ENCODE results near the gene ALKBH5. TPM values are rescaled to one million over a fixed set of nuclear protein-coding genes. Genes with fewer than 3 reads are reported as not detected.

Gene ALKBH5
- total and polyA plus RNA-seq, 2 of the 8 experiments (the other 6 are each of a cell fraction or from before 2014, with no cell fraction given): 63.7 to 86.4 TPM

DNA sequence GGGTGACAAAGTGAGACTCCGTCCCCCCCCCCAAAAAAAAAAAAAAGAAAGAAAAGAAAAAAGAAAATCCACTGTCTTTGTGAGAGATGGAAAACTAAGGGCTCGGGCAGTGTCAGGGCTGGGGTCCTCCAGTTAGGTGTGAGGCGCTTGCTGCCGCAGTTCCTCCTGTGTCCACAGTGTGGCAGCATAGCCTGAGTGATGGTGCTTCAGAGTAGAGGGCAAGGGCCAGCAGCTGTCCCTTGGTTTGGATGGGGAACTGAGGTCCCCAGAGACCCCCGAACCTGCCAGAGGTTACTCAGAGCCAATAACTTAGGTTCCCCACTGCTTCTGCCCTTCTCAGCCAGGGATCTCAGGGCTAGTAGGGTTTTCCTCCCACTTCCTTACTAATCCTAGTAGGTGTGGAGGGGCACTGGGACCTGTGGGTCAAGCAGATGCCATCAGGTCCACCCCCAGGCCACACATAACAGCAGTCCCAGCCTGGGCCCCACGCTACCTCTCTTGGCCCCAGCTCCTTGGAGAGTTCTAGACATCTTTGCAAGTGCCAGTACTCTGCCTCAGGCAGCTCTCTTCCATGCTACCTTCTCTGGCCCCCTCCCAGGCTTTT lies 33.9 kb downstream of the ALKBH5 start:
- no peak overlapping the region for H3K27ac ChIP-seq (ENCODE audit: low read depth, low read length)
- no peak overlapping the region for H4K91ac ChIP-seq (replicated peaks; ENCODE audit: insufficient read length, low read length)
- H3K4me3 ChIP-seq (ENCODE audit: extremely low read depth in 1 of 4, insufficient read depth in 2 of 4, low read depth in 3 of 4, low read length in 4 of 4): no peak overlapping the region
- no peaks in the 10 kb centered on the region for H3K36me3 ChIP-seq (ENCODE audit: control insufficient read depth in 2 of 4, insufficient read depth in 4 of 4, low read length in 3 of 4)
- DNase-seq (ENCODE audit: low read depth in 1 of 2, low spot score in 2 of 2): peak in 1 of 2 experiments; percentile 96
- ChIA-PET POLR2A (ENCODE audit: partially characterized antibody) (interaction anchor here (1.3 to 2.0 kb wide), 4 partner anchors 13 to 63 kb away, joined by 3 to 8 read pairs (median 7); partner anchors contain the start of genes ALKBH5 and MIEF2), CTCF (ENCODE audit: partially characterized antibody) (interaction anchor here (0.6 to 11.4 kb wide), 29 partner anchors 9 to 152 kb away, joined by 3 to 76 read pairs (median 6); partner anchors contain the start of genes LLGL1 and TOP3A)
- no peaks in the 10 kb centered on the region for H3K9me3 ChIP-seq (ENCODE audit: insufficient read depth in 2 of 2, low read depth in 1 of 2, low read length in 1 of 2)
- no peak overlapping the region; the same call in 1 of the 2 replicates for H2AFZ ChIP-seq (ENCODE audit: low read length)
- peak overlapping the region; percentile 72; the same call in 1 of the 2 replicates for H2BK15ac ChIP-seq (ENCODE audit: low read length)
- H2BK20ac ChIP-seq (ENCODE audit: low read length): no peak overlapping the region
- H3K27me3 ChIP-seq (replicated peaks in 1 of 4; ENCODE audit: control insufficient read depth in 3 of 4, extremely low read depth in 1 of 4, insufficient read depth in 3 of 4, low read length in 3 of 4): no peaks in the 10 kb centered on the region
- no peaks in the 10 kb centered on the region for H3K79me1 ChIP-seq (ENCODE audit: low read depth, low read length)
- H3K4me1 ChIP-seq (replicated peaks in 1 of 4; ENCODE audit: control insufficient read depth in 3 of 4, insufficient read depth in 4 of 4, low read length in 3 of 4): no peaks in the 10 kb centered on the region; a peak in 3 of 7 replicates
- 29% methylated on average over 5 of the region's 6 CpGs; no CpG with 5 or more reads in 1 of the 2 experiments for WGBS, 2 experiments (ENCODE audit: extremely low coverage in 1 of 2, insufficient coverage in 1 of 2, insufficient read length in 1 of 2, insufficient replicate concordance in 2 of 2, low coverage in 1 of 2, low lambda C conversion rate in 2 of 2, missing lambda C conversion rate in 1 of 2)
- no peak overlapping the region for H2BK5ac ChIP-seq (ENCODE audit: low read depth, low read length)
- no peak overlapping the region for H3K4me2 ChIP-seq (ENCODE audit: insufficient read depth in 1 of 2, low read depth in 2 of 2, low read length in 2 of 2)
- H3K9ac ChIP-seq (replicated peaks in 1 of 4; ENCODE audit: extremely low read depth in 1 of 4, low read depth in 3 of 4, low read length in 3 of 4): no peak overlapping the region
- H2BK12ac ChIP-seq (ENCODE audit: low read depth, low read length): no peak overlapping the region
- H4K8ac ChIP-seq (ENCODE audit: extremely low read depth, insufficient read depth, low read length): no peak overlapping the region
- no peak overlapping the region for H2BK120ac ChIP-seq (replicated peaks; ENCODE audit: low read depth, low read length)
- no peaks in the 10 kb centered on the region for H3K79me2 ChIP-seq (ENCODE audit: control insufficient read depth in 1 of 2, insufficient read depth in 2 of 2, low read length in 2 of 2)
- no peak overlapping the region for H2AK5ac ChIP-seq (ENCODE audit: low read depth, low read length)
- no peak overlapping the region for H3K4ac ChIP-seq (replicated peaks; ENCODE audit: insufficient read length, low read depth, low read length)
- H3K56ac ChIP-seq (replicated peaks; ENCODE audit: insufficient read length, low read depth, low read length): no peak overlapping the region
- peak; percentile 93 for FAIRE-seq
- H3K18ac ChIP-seq (ENCODE audit: extremely low read depth, low read length): no peak overlapping the region
- H3K14ac ChIP-seq (ENCODE audit: insufficient read length): no peak overlapping the region
- no peaks in the 10 kb centered on the region for H3K23me2 ChIP-seq (ENCODE audit: low read depth, low read length)
- no peak overlapping the region for H3K23ac ChIP-seq (ENCODE audit: insufficient read length)
- no peak overlapping the region for H4K5ac ChIP-seq (ENCODE audit: insufficient read length, low read depth, low read length)
- no peaks in the 10 kb centered on the region for H4K20me1 ChIP-seq (replicated peaks in 1 of 2; ENCODE audit: control insufficient read depth in 1 of 2, insufficient read depth in 2 of 2, low read length in 2 of 2)
- TF ChIP-seq RAD21 (IDR thresholded peaks at IDR 0.05 in 1 of 2, conservative IDR thresholded peaks at IDR 0.05 in 1 of 2; ENCODE audit: low read depth in 2 of 2, low read length in 2 of 2) (peak; percentile 94 to 95), NRF1 (IDR thresholded peaks at IDR 0.05; ENCODE audit: low read depth, low read length) (no peak), SUZ12 (IDR thresholded peaks at IDR 0.05; ENCODE audit: low read length) (no peak), YY1 (IDR thresholded peaks at IDR 0.05; ENCODE audit: low read depth, low read length) (0 out of 2 replicates have a peak, but pooled peaks have one; percentile 42), FOSL1 (IDR thresholded peaks at IDR 0.05; ENCODE audit: insufficient read depth, low read depth, low read length) (no peak), TBP (IDR thresholded peaks at IDR 0.05; ENCODE audit: low read depth, low read length) (no peak)
- TF ChIP-seq, protein P1, sequence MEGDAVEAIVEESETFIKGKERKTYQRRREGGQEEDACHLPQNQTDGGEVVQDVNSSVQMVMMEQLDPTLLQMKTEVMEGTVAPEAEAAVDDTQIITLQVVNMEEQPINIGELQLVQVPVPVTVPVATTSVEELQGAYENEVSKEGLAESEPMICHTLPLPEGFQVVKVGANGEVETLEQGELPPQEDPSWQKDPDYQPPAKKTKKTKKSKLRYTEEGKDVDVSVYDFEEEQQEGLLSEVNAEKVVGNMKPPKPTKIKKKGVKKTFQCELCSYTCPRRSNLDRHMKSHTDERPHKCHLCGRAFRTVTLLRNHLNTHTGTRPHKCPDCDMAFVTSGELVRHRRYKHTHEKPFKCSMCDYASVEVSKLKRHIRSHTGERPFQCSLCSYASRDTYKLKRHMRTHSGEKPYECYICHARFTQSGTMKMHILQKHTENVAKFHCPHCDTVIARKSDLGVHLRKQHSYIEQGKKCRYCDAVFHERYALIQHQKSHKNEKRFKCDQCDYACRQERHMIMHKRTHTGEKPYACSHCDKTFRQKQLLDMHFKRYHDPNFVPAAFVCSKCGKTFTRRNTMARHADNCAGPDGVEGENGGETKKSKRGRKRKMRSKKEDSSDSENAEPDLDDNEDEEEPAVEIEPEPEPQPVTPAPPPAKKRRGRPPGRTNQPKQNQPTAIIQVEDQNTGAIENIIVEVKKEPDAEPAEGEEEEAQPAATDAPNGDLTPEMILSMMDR (IDR thresholded peaks at IDR 0.05; ENCODE audit: control extremely low read depth in 1 of 3, insufficient read depth in 1 of 3, low read depth in 1 of 3, low read length in 3 of 3): peak; percentile 92 to 99 (median 98)
- TF ChIP-seq, protein P2, sequence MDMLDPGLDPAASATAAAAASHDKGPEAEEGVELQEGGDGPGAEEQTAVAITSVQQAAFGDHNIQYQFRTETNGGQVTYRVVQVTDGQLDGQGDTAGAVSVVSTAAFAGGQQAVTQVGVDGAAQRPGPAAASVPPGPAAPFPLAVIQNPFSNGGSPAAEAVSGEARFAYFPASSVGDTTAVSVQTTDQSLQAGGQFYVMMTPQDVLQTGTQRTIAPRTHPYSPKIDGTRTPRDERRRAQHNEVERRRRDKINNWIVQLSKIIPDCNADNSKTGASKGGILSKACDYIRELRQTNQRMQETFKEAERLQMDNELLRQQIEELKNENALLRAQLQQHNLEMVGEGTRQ (IDR thresholded peaks at IDR 0.05; ENCODE audit: low read length): 0 out of 2 replicates have a peak, but pooled peaks have one; percentile 3
